ENCODE data around the gene SNAPC3. TPM values are rescaled to one million over a fixed set of nuclear protein-coding genes. Genes with fewer than 3 reads are reported as not detected.

Gene SNAPC3
- total and polyA plus RNA-seq, 10 donors: 6.4 to 45.8 (median 31.7) TPM

DNA sequence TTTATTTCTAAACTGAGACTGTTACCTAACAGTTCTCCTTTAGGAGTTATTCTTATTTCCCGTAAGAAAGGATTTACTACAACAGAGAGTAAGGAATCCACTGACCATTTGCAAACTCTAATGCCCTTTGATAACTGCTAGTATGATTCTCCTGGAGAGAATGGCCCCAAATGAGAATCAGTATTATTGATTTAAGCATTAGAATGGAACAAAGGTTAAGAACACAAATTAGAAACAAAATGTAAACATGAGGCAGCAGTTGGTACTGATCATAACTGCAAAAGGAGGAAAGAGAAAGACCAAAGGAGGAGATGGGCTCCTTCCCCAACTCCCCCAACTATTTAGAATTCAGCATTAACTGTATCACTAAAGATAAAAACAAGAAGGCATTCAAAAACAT, 57.4 kb downstream of the SNAPC3 start:
- no peak for DNase-seq
- intact Hi-C loops (cut with DNase I; ENCODE audit: low total_unique reads): loop anchor here (10.0 kb wide), 1 partner anchor 265 kb away; no protein-coding TSS in a partner anchor
- Histone ChIP-seq H3K27ac (no peak overlapping the region), H3K9me3 (no peaks in the 10 kb centered on the region), H3K4me1 (peaks cover 0 to 24% (median 0%) of the 10 kb centered on the region in 6 donors), H3K27me3 (replicated peaks in 1 of 7) (no peaks in the 10 kb centered on the region), H3K36me3 (peaks cover 0 to 97% (median 36%) of the 10 kb centered on the region in 6 donors), H3K4me3 (no peak overlapping the region)
- 92 to 96% (median 94%) methylated on average over 1 of the region's 1 CpG for WGBS, 5 donors
- TF ChIP-seq, protein P1, sequence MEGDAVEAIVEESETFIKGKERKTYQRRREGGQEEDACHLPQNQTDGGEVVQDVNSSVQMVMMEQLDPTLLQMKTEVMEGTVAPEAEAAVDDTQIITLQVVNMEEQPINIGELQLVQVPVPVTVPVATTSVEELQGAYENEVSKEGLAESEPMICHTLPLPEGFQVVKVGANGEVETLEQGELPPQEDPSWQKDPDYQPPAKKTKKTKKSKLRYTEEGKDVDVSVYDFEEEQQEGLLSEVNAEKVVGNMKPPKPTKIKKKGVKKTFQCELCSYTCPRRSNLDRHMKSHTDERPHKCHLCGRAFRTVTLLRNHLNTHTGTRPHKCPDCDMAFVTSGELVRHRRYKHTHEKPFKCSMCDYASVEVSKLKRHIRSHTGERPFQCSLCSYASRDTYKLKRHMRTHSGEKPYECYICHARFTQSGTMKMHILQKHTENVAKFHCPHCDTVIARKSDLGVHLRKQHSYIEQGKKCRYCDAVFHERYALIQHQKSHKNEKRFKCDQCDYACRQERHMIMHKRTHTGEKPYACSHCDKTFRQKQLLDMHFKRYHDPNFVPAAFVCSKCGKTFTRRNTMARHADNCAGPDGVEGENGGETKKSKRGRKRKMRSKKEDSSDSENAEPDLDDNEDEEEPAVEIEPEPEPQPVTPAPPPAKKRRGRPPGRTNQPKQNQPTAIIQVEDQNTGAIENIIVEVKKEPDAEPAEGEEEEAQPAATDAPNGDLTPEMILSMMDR (IDR thresholded peaks at IDR 0.05 in 8 of 11, conservative IDR thresholded peaks at IDR 0.05 in 3 of 11): no peak
- TF ChIP-seq POLR2AphosphoS5 (IDR thresholded peaks at IDR 0.05) (no peak), POLR2A (IDR thresholded peaks at IDR 0.05) (no peak)

DNA sequence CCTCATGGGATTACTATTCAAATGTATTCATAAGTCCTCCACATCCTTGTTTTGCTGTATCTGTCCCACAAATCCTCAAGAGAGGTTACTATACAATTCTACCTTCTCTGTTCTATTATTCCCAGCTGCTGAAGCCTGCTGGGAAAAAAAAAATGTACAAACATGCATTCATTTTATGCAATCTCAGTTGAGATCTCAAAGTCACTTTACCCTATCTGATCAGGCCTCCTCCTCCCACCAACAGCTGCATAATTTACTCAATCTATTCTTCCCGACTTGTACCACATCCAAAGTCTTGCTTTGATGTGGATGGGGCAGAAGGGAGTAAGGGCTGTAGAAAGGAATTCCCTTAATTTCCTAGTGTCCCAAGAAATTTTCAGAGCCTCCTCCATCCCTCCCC, 59.5 kb downstream of the SNAPC3 start:
- WGBS, 5 donors: 59 to 91% (median 69%) methylated on average over 1 of the region's 1 CpG
- DNase-seq: no peak
- TF ChIP-seq POLR2A (IDR thresholded peaks at IDR 0.05) (no peak), POLR2AphosphoS5 (IDR thresholded peaks at IDR 0.05) (no peak)
- TF ChIP-seq, protein P1 (IDR thresholded peaks at IDR 0.05 in 8 of 11, conservative IDR thresholded peaks at IDR 0.05 in 3 of 11): no peak
- intact Hi-C loops (cut with DNase I; ENCODE audit: low total_unique reads): loop anchor here (10.0 kb wide), 1 partner anchor 267 kb away; no protein-coding TSS in a partner anchor
- Histone ChIP-seq H3K27ac (no peak overlapping the region), H3K36me3 (peaks cover 0 to 97% (median 34%) of the 10 kb centered on the region in 6 donors), H3K27me3 (replicated peaks in 1 of 7) (no peaks in the 10 kb centered on the region), H3K4me1 (peaks cover 0 to 24% (median 0%) of the 10 kb centered on the region in 6 donors), H3K4me3 (no peak overlapping the region), H3K9me3 (no peaks in the 10 kb centered on the region)

DNA sequence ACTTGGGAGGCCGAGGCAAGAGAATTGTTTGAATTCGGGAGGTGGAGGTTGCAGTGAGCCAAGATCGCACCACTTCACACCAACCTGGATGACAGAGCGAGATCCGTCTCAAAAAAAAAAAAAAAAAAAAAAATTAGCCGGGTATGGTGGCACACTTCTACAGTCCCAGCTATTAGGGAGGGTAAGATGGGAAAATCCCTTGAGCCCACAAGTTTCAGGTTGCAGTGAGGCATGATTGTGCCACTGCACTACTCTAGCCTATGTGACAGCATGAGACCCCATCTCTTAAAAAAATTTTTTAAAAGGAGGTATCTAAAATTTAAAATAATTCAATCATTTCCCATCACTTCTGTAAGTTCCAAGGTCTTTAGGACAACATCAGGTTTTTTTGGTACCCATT, 62.1 kb downstream of the SNAPC3 start:
- Histone ChIP-seq H3K9me3 (no peaks in the 10 kb centered on the region), H3K27ac (no peak overlapping the region), H3K36me3 (peaks cover 0 to 97% (median 32%) of the 10 kb centered on the region in 6 donors), H3K27me3 (replicated peaks in 1 of 7) (no peaks in the 10 kb centered on the region), H3K4me3 (no peak overlapping the region), H3K4me1 (peaks cover 0 to 24% (median 0%) of the 10 kb centered on the region in 6 donors)
- TF ChIP-seq POLR2AphosphoS5 (IDR thresholded peaks at IDR 0.05) (no peak), POLR2A (IDR thresholded peaks at IDR 0.05) (no peak)
- TF ChIP-seq, protein P1 (IDR thresholded peaks at IDR 0.05 in 8 of 11, conservative IDR thresholded peaks at IDR 0.05 in 3 of 11): no peak
- WGBS, 5 donors: 83 to 95% (median 90%) methylated on average over 6 of the region's 6 CpGs
- no peak for DNase-seq
- intact Hi-C loops (cut with DNase I; ENCODE audit: low total_unique reads): loop anchor here (10.0 kb wide), 1 partner anchor 270 kb away; no protein-coding TSS in a partner anchor

DNA sequence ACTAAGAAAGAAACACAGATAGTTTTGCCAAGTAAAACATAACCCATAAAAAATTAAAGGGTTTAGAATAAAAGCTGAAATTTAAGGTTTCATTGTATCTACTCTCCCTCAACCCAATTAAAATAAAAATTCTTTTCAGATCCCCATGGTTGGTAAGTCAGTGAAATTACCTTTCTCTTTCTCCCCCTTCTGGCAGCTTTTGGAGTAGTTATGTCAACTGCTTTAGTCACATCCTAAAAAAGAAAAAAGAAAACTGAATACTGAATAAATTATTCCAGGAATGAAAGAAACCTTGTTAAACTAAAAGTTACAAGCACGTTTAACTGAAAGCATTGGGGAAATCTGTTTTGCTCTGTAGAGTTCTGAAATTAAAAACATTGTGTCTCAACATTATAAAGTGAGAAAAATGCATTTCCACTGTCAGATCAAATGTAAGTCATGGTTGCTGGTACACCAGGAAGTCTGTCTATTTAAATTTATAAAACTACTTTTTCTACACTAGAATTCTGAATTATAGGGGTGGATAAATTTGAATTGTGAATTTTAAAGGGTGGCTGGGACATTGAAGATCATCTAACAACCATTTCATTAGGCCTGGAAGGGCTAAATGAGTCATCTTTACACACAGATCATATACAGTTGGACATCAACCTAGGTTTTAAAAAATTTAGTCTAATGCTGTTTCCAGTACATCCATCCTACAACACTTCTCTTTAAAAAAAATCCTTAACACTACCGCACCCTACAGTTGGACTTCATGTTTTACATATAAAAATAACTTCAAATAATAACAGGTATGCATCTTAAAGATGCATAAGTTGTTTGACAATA, 63.4 kb downstream of the SNAPC3 start:
- no peak overlapping the region for H3K27ac ChIP-seq
- 73 to 78% (median 75%) methylated on average over 2 of the region's 2 CpGs for WGBS, 5 donors
- intact Hi-C loops (cut with DNase I; ENCODE audit: low total_unique reads): loop anchor here (10.0 kb wide), 1 partner anchor 271 kb away; no protein-coding TSS in a partner anchor

More for the DNA sequence above, 63.4 kb downstream of the SNAPC3 start:
- no peak for DNase-seq
- peaks cover 0 to 16% (median 0%) of the 10 kb centered on the region in 6 donors for H3K4me1 ChIP-seq
- H3K9me3 ChIP-seq: no peaks in the 10 kb centered on the region
- H3K4me3 ChIP-seq: no peak overlapping the region
- TF ChIP-seq, protein P1 (IDR thresholded peaks at IDR 0.05 in 8 of 11, conservative IDR thresholded peaks at IDR 0.05 in 3 of 11): peak in 7 of 11 experiments; percentile 10 to 33 (median 29)
- TF ChIP-seq POLR2AphosphoS5 (IDR thresholded peaks at IDR 0.05): no peak
- H3K27me3 ChIP-seq (replicated peaks in 1 of 7): no peaks in the 10 kb centered on the region
- H3K36me3 ChIP-seq: peaks cover 0 to 89% (median 32%) of the 10 kb centered on the region in 6 donors
